ENCODE data around the gene ECPAS.
"Not testable (repeated sequence)": the region's sequence is repeated elsewhere in the genome, so short reads cannot be mapped to it uniquely, and the experiment has no call there.

ECPAS gene

DNA sequence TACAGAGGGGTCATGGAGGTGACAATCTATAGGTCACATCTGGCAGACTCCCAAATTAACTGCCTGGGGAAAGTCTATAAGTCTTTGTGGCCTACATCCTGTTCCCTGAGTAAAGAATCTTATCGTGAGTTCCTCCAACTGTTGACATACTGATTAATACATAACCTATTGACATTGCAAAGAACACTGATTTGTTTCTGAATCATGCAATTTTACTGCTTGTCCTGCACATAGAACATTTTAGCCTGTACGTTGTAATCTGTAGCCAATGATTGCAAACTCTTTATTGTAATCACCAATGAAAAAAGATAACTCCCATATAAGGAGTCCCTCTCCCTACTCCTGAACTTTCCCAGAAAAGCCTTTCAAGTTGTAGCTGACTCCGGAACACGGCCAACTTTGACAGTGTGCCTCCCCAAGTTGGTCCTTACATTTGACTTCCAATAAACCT is 135.3 kb downstream of the ECPAS start:
- H2AFZ ChIP-seq (ENCODE audit: low read depth, low read length), result no peak overlapping the region
- no peak overlapping the region for H3K4me3 ChIP-seq (ENCODE audit: low read length)
- H3K4me2 ChIP-seq (ENCODE audit: low read length), result no peak overlapping the region
- no peaks in the 10 kb centered on the region for H3K9me3 ChIP-seq (ENCODE audit: insufficient read depth, low read length)
- no peak overlapping the region for H3K27ac ChIP-seq (ENCODE audit: low read length)
- H4K20me1 ChIP-seq (ENCODE audit: insufficient read depth, low read length), result no peaks in the 10 kb centered on the region
- no peaks in the 10 kb centered on the region for H3K27me3 ChIP-seq (ENCODE audit: low read depth, low read length)
- no peak overlapping the region for H3K9ac ChIP-seq (ENCODE audit: low read length)
- TF ChIP-seq EZH2phosphoT487 (IDR thresholded peaks at IDR 0.05; ENCODE audit: low read depth) (no peak), CTCF (IDR thresholded peaks at IDR 0.05; ENCODE audit: low read depth, low read length) (no peak)
- peaks cover 3% of the 10 kb centered on the region; the same call in 1 of the 2 replicates for H3K4me1 ChIP-seq (ENCODE audit: low read length)
- no peaks in the 10 kb centered on the region for H3K79me2 ChIP-seq (ENCODE audit: low read length)
- H3K36me3 ChIP-seq (replicated peaks; ENCODE audit: low read depth, low read length), result no peaks in the 10 kb centered on the region

- not testable (repeated sequence) for H3K36me3 ChIP-seq (replicated peaks; ENCODE audit: low read depth, low read length); H3K9me3 ChIP-seq (ENCODE audit: insufficient read depth, low read length); H3K79me2 ChIP-seq (ENCODE audit: low read length); H3K4me3 ChIP-seq (ENCODE audit: low read length); H3K27me3 ChIP-seq (ENCODE audit: low read depth, low read length); H3K4me2 ChIP-seq (ENCODE audit: low read length); H3K27ac ChIP-seq (ENCODE audit: low read length); H2AFZ ChIP-seq (ENCODE audit: low read depth, low read length); H3K9ac ChIP-seq (ENCODE audit: low read length); H3K4me1 ChIP-seq (ENCODE audit: low read length); H4K20me1 ChIP-seq (ENCODE audit: insufficient read depth, low read length)
Measured at GRCh38 chr9:111334318-111334863, 149.8 kb downstream of the ECPAS start.

GRCh38 chr9:111330124-111330523 is 154.1 kb downstream of the ECPAS start, which contains the start of gene OR2K2:
Gene OR2K2 (minus strand): TSS chr9:111330224. CDS start chr9:111328433, 1,791 bp downstream.
- H2AFZ ChIP-seq (ENCODE audit: low read depth, low read length), result no peak within 1 kb of the TSS
- H3K4me1 ChIP-seq (ENCODE audit: low read length), result no peaks in the 10 kb centered on the region
- H3K9ac ChIP-seq (ENCODE audit: low read length), result no peak within 1 kb of the TSS
- H3K4me2 ChIP-seq (ENCODE audit: low read length), result no peak within 1 kb of the TSS
- H4K20me1 ChIP-seq (ENCODE audit: insufficient read depth, low read length), result no peaks in the 10 kb centered on the region
- H3K4me3 ChIP-seq (ENCODE audit: low read length), result no peak within 1 kb of the TSS
- no peaks in the 10 kb centered on the region for H3K36me3 ChIP-seq (replicated peaks; ENCODE audit: low read depth, low read length)
- no peak for TF ChIP-seq EZH2phosphoT487 (IDR thresholded peaks at IDR 0.05; ENCODE audit: low read depth)
- TF ChIP-seq CTCF (IDR thresholded peaks at IDR 0.05; ENCODE audit: low read depth, low read length), result no peak
- no peak within 1 kb of the TSS for H3K27ac ChIP-seq (ENCODE audit: low read length)
- H3K9me3 ChIP-seq (ENCODE audit: insufficient read depth, low read length), result no peaks in the 10 kb centered on the region
- no peaks in the 10 kb centered on the region for H3K79me2 ChIP-seq (ENCODE audit: low read length)
- no peaks in the 10 kb centered on the region for H3K27me3 ChIP-seq (ENCODE audit: low read depth, low read length)

- Histone ChIP-seq H3K9me3 (ENCODE audit: insufficient read depth, low read length) (no peaks in the 10 kb centered on the region), H4K20me1 (ENCODE audit: insufficient read depth, low read length) (no peaks in the 10 kb centered on the region), H3K27ac (ENCODE audit: low read length) (no peak overlapping the region), H3K36me3 (replicated peaks; ENCODE audit: low read depth, low read length) (no peaks in the 10 kb centered on the region), H3K79me2 (ENCODE audit: low read length) (no peaks in the 10 kb centered on the region), H2AFZ (ENCODE audit: low read depth, low read length) (0 out of 2 replicates have a peak overlapping the region, but pooled peaks have one; percentile 33), H3K9ac (ENCODE audit: low read length) (no peak overlapping the region), H3K27me3 (ENCODE audit: low read depth, low read length) (no peaks in the 10 kb centered on the region), H3K4me1 (ENCODE audit: low read length) (no peaks in the 10 kb centered on the region), H3K4me2 (ENCODE audit: low read length) (no peak overlapping the region), H3K4me3 (ENCODE audit: low read length) (no peak overlapping the region)
- TF ChIP-seq CTCF (IDR thresholded peaks at IDR 0.05; ENCODE audit: low read depth, low read length), result no peak
- TF ChIP-seq EZH2phosphoT487 (IDR thresholded peaks at IDR 0.05; ENCODE audit: low read depth), result no peak
Measured at GRCh38 chr9:111320631-111321030, 163.6 kb downstream of the ECPAS start.

All from OCI-LY3 (cell line).